ENCODE data around the gene ZNRF1. TPM values are rescaled to one million over a fixed set of nuclear protein-coding genes. Genes with fewer than 3 reads are reported as not detected.

ZNRF1 gene
- total RNA-seq, 4 donors from 2014 or later: 7.5 to 20.7 (median 15.1) TPM

GRCh38 chr16:75093598-75094540 lies 95.0 kb downstream of the ZNRF1 start:
- no peak for TF ChIP-seq CTCF (IDR thresholded peaks at IDR 0.05)
- ATAC-seq (ENCODE audit: low FRiP score) (no peak), DNase-seq (ENCODE audit: low spot score) (no peak)

GRCh38 chr16:75095204-75095621 lies 96.4 kb downstream of the ZNRF1 start:
- no peak for DNase-seq (ENCODE audit: low spot score)
- TF ChIP-seq CTCF (IDR thresholded peaks at IDR 0.05): no peak
- ATAC-seq (ENCODE audit: low FRiP score): no peak

- no peak for TF ChIP-seq CTCF (IDR thresholded peaks at IDR 0.05)
- no peak for DNase-seq (ENCODE audit: low spot score)
- ATAC-seq (ENCODE audit: low FRiP score): no peak
These were observed 97.8 kb downstream of the ZNRF1 start for GRCh38 chr16:75096656-75097055.

- no peak for DNase-seq (ENCODE audit: low spot score)
- ATAC-seq (ENCODE audit: low FRiP score): no peak
- TF ChIP-seq CTCF (IDR thresholded peaks at IDR 0.05): no peak
These were observed 98.5 kb downstream of the ZNRF1 start for GRCh38 chr16:75097191-75097761.

- DNase-seq (ENCODE audit: low spot score) (no peak), ATAC-seq (ENCODE audit: low FRiP score) (no peak)
- TF ChIP-seq CTCF (IDR thresholded peaks at IDR 0.05): no peak
These were observed 99.4 kb downstream of the ZNRF1 start for GRCh38 chr16:75097941-75098901.

GRCh38 chr16:75099075-75099667 lies 100.3 kb downstream of the ZNRF1 start:
- DNase-seq (ENCODE audit: low spot score) (no peak), ATAC-seq (ENCODE audit: low FRiP score) (no peak)
- TF ChIP-seq CTCF (IDR thresholded peaks at IDR 0.05): no peak
